Uterus (tissue), 4 donors: ENCODE data around the gene CLEC4C. TPM values are rescaled to one million over a fixed set of nuclear protein-coding genes. Genes with fewer than 3 reads are reported as not detected.
"Not testable (repeated sequence)": the region's sequence is repeated elsewhere in the genome, so short reads cannot be mapped to it uniquely, and the experiment has no call there.

ENCODE experiments used
- DNase-seq, 2 donors: peaks; one replicate each; pipeline ENCODE4 v3.0.0-alpha.2; 2019 to 2020
- H3K27ac ChIP-seq, 2 donors: fragments of 200-600 bp; sonication (generic); 1 replicate in 1 of 2; 2 replicates in 1 of 2; pipeline ENCODE4 v1.5.1; 2016 to 2018
- H3K27me3 ChIP-seq, 2 donors: fragments of 200-600 bp; sonication (generic); one replicate each; pipeline ENCODE4 v1.5.1; 2018 to 2019; ENCODE audit warnings: control low read depth in 1 of 2
- H3K36me3 ChIP-seq, 2 donors: fragments of 200-600 bp; sonication (generic); one replicate each; pipeline ENCODE4 v1.5.1; 2019; ENCODE audit warnings: control low read depth in 1 of 2
- H3K4me1 ChIP-seq, 2 donors: fragments of 200-600 bp; sonication (generic); one replicate each; pipeline ENCODE4 v1.5.1; 2018 to 2019; ENCODE audit warnings: control low read depth in 1 of 2
- H3K4me3 ChIP-seq, 2 donors: fragments of 200-600 bp; sonication (generic); 1 replicate in 1 of 2; 2 replicates in 1 of 2; pipeline ENCODE4 v1.5.1; 2018 to 2019; ENCODE audit warnings: mild to moderate bottlenecking in 1 of 2
- H3K9me3 ChIP-seq, 2 donors: fragments of 200-600 bp; sonication (generic); one replicate each; pipeline ENCODE4 v1.5.1; 2019; ENCODE audit warnings: control low read depth in 1 of 2
- CTCF ChIP-seq, 4 experiments: fragments of 200-600 bp in 2 of 4; fragments of 450-650 bp in 2 of 4; sonication (generic) in 2 of 4; IDR thresholded peaks; one replicate each; pipeline ENCODE4 v1.5.1; 2016 to 2019; ENCODE audit warnings: antibody characterized with exemption in 4 of 4, mild to moderate bottlenecking in 2 of 4, moderate library complexity in 1 of 4
- POLR2A ChIP-seq, 2 donors: fragments of 450-650 bp; IDR thresholded peaks; one replicate each; pipeline ENCODE4 v1.6.1; 2016; ENCODE audit warnings: antibody characterized with exemption in 2 of 2, mild to moderate bottlenecking in 1 of 2, moderate library complexity in 1 of 2
- intact Hi-C: fragments of 100-400 bp; cut with DNase I; formaldehyde crosslinking; loops from one replicate; pipeline ENCODE4 v1.15.1; 2023; ENCODE audit warnings: low total_unique reads
- total RNA-seq, 4 donors: library from RNA; depleted of rRNA in 3 of 4; stranded (reverse); fragments of >200 nt in 3 of 4; gene quantifications; one replicate each; pipeline versions ENCODE4 v1.1.0 to v1.2.4, GENCODE V29; 2014 to 2023
- donor health status: DM: yes; HTN: yes; CAD: no.

Gene CLEC4C
- under 1 TPM in 1 of 4 donors, not detected in 3; 0.62 TPM for total RNA-seq

DNA sequence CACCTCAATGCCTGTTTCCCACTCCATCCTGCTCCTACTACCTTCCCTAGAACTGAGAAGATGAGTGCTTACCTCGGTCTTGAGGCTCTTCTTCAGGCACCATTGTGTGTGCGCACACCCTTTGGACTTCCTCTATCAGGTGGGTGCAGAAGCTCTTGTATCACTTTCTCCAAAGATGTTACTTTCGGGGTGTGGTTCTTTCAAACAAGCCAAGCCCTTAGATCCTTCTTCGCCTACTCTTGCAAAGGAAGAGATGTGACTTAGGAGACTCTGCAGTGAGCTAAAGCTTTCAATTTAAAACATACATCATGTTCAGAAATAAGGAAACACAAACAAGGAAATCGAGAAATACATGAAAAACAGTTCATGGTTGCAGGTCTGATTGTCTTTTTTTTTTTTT lies at the start of gene CLEC4C:
TSS of gene CLEC4C (minus strand) at position 130 of the 400 bp plus-strand sequence. CDS start at position 103, 27 bp downstream.
- no peak within 1 kb of the TSS for H3K27ac ChIP-seq
- H3K27me3 ChIP-seq: no peaks in the 10 kb centered on the region
- H3K4me1 ChIP-seq: no peaks in the 10 kb centered on the region
- DNase-seq: no peak
- no peaks in the 10 kb centered on the region for H3K9me3 ChIP-seq
- H3K4me3 ChIP-seq: no peak within 1 kb of the TSS
- TF ChIP-seq POLR2A (IDR thresholded peaks at IDR 0.05): no peak
- no peak for TF ChIP-seq CTCF (IDR thresholded peaks at IDR 0.05)
- no peaks in the 10 kb centered on the region for H3K36me3 ChIP-seq
- intact Hi-C loops: no loop called here

DNA sequence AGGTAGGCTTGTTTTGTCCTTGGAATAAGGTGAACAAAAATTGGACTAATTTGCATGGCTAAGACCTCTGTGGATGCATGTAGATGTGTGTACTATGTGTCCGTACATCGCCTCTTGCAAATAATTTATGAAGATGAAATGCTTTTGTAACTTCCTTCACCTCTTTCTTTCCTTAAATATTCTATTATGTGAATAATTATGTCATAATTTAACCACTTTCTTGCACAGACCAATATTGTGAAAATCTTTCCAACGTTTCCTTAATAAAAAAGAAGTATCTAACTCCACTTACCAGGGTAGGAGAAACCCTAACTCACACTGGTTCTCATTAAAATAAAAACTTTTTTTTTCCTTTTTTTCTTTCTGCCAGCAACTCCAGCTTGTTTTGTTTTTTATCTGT lies 46.0 kb upstream of the CLEC4C start:
- intact Hi-C loops: no loop called here
- TF ChIP-seq CTCF (IDR thresholded peaks at IDR 0.05) (no peak), POLR2A (IDR thresholded peaks at IDR 0.05) (no peak)
- H3K36me3 ChIP-seq: no peaks in the 10 kb centered on the region
- H3K4me3 ChIP-seq: no peak overlapping the region
- DNase-seq: no peak
- H3K4me1 ChIP-seq: no peaks in the 10 kb centered on the region
- no peaks in the 10 kb centered on the region for H3K27me3 ChIP-seq
- H3K27ac ChIP-seq: no peak overlapping the region
- no peaks in the 10 kb centered on the region for H3K9me3 ChIP-seq

DNA sequence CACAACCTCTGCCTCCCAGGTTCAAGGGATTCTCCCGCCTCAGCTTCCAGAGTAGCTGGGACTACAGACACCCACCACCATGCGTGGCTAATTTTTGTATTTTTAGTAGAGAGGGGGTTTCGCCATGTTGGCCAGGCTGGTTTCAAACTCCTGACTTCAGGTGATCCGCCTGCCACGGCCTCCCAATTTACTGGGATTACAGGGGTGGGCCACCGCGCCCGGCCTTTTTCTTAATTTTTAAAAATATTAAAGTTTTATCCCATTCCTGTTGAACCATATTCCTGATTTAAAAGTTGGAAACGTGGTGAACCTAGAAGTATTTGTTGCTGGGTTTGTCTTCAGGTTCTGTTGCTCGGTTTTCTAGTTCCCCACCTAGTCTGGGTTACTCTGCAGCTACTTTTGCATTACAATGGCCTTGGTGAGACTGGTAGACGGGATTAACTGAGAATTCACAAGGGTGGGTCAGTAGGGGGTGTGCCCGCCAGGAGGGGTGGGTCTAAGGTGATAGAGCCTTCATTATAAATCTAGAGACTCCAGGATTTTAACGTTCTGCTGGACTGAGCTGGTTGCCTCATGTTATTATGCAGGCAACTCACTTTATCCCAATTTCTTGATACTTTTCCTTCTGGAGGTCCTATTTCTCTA lies 41.8 kb upstream of the CLEC4C start, which contains the start of gene NANOG:
TSS of gene NANOG (plus strand) at position 519 of the 645 bp plus-strand sequence. CDS start 213 bp downstream, outside the sequence.
- H3K9me3 ChIP-seq, H3K27me3 ChIP-seq, intact Hi-C loops, H3K36me3 ChIP-seq, DNase-seq, H3K4me1 ChIP-seq, H3K4me3 ChIP-seq, H3K27ac ChIP-seq: not testable (repeated sequence)

- no peak overlapping the region for H3K4me3 ChIP-seq
- no peak for TF ChIP-seq CTCF (IDR thresholded peaks at IDR 0.05)
- no peak for TF ChIP-seq POLR2A (IDR thresholded peaks at IDR 0.05)
- intact Hi-C loops: no loop called here
- H3K4me1 ChIP-seq: no peaks in the 10 kb centered on the region
- no peaks in the 10 kb centered on the region for H3K9me3 ChIP-seq
- H3K27me3 ChIP-seq: no peaks in the 10 kb centered on the region
- no peak for DNase-seq
- no peaks in the 10 kb centered on the region for H3K36me3 ChIP-seq
- no peak overlapping the region for H3K27ac ChIP-seq
These were observed 41.1 kb upstream of the CLEC4C start for GRCh38 chr12:7788294-7788660.

DNA sequence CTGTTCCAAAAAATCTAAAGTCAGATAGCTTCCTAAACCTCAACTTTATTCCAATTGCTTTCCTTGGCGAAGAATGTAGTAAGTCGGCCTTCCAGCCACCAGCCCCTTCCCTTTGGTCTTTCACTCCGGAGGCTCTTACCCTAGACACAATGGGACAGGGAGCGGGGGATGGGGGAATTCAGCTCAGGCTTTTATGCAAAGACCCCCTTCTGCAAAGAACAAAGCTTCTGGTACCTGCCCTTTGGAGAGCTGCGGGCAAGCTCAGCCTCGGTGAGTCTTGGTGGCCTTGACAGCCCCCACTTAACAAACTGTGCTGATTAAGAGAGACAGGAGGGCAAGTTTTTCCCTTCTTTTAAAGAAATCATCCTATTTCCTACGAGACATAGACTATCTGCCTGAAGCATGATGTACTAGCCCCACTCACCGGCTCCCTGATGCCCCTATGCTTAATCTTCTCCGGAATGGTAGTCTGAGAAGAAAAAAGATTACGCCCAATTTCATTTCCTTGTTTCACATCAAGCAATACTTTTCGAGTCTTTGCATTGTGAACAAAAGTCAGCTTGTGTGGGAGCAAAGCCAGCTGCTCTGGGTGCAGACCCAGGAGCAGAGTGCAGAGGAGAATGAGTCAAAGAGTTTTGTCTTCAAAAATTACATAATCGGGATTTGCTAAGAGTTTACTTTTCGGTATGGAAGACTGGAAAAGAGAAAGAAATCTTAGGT lies 40.6 kb upstream of the CLEC4C start:
- intact Hi-C loops: no loop called here
- Histone ChIP-seq H3K4me1 (no peaks in the 10 kb centered on the region), H3K27ac (no peak overlapping the region), H3K4me3 (no peak overlapping the region), H3K9me3 (no peaks in the 10 kb centered on the region), H3K27me3 (no peaks in the 10 kb centered on the region), H3K36me3 (no peaks in the 10 kb centered on the region)
- TF ChIP-seq CTCF (IDR thresholded peaks at IDR 0.05) (no peak), POLR2A (IDR thresholded peaks at IDR 0.05) (no peak)
- DNase-seq: no peak
